ENCODE data around the gene ST7. TPM values are rescaled to one million over a fixed set of nuclear protein-coding genes. Genes with fewer than 3 reads are reported as not detected.

Gene ST7
- total and polyA plus RNA-seq, 2 experiments from 2014 or later: 9.9 to 18.3 TPM

GRCh38 chr7:117153016-117153545, 199.8 kb downstream of the ST7 start:
- peaks cover 11% of the 10 kb centered on the region; the same call in 1 of the 2 replicates for H3K9me2 ChIP-seq (ENCODE audit: insufficient read depth)
- no peak overlapping the region for H2AFZ ChIP-seq
- H3K4me3 ChIP-seq: no peak overlapping the region
- no peak for TF ChIP-seq STAT1 (IDR thresholded peaks at IDR 0.05; ENCODE audit: unreplicated experiment)
- TF ChIP-seq NANOG (IDR thresholded peaks at IDR 0.05; ENCODE audit: borderline replicate concordance): no peak
- no peak for TF ChIP-seq REST (IDR thresholded peaks at IDR 0.05; ENCODE audit: unreplicated experiment)
- TF ChIP-seq EZH2 (IDR thresholded peaks at IDR 0.05; ENCODE audit: low read depth, unreplicated experiment): no peak
- no peak for TF ChIP-seq ZNF114 (CRISPR knock-in tag; IDR thresholded peaks at IDR 0.05)
- no peak for TF ChIP-seq JUNB (IDR thresholded peaks at IDR 0.05; ENCODE audit: unreplicated experiment)
- TF ChIP-seq, protein P1, sequence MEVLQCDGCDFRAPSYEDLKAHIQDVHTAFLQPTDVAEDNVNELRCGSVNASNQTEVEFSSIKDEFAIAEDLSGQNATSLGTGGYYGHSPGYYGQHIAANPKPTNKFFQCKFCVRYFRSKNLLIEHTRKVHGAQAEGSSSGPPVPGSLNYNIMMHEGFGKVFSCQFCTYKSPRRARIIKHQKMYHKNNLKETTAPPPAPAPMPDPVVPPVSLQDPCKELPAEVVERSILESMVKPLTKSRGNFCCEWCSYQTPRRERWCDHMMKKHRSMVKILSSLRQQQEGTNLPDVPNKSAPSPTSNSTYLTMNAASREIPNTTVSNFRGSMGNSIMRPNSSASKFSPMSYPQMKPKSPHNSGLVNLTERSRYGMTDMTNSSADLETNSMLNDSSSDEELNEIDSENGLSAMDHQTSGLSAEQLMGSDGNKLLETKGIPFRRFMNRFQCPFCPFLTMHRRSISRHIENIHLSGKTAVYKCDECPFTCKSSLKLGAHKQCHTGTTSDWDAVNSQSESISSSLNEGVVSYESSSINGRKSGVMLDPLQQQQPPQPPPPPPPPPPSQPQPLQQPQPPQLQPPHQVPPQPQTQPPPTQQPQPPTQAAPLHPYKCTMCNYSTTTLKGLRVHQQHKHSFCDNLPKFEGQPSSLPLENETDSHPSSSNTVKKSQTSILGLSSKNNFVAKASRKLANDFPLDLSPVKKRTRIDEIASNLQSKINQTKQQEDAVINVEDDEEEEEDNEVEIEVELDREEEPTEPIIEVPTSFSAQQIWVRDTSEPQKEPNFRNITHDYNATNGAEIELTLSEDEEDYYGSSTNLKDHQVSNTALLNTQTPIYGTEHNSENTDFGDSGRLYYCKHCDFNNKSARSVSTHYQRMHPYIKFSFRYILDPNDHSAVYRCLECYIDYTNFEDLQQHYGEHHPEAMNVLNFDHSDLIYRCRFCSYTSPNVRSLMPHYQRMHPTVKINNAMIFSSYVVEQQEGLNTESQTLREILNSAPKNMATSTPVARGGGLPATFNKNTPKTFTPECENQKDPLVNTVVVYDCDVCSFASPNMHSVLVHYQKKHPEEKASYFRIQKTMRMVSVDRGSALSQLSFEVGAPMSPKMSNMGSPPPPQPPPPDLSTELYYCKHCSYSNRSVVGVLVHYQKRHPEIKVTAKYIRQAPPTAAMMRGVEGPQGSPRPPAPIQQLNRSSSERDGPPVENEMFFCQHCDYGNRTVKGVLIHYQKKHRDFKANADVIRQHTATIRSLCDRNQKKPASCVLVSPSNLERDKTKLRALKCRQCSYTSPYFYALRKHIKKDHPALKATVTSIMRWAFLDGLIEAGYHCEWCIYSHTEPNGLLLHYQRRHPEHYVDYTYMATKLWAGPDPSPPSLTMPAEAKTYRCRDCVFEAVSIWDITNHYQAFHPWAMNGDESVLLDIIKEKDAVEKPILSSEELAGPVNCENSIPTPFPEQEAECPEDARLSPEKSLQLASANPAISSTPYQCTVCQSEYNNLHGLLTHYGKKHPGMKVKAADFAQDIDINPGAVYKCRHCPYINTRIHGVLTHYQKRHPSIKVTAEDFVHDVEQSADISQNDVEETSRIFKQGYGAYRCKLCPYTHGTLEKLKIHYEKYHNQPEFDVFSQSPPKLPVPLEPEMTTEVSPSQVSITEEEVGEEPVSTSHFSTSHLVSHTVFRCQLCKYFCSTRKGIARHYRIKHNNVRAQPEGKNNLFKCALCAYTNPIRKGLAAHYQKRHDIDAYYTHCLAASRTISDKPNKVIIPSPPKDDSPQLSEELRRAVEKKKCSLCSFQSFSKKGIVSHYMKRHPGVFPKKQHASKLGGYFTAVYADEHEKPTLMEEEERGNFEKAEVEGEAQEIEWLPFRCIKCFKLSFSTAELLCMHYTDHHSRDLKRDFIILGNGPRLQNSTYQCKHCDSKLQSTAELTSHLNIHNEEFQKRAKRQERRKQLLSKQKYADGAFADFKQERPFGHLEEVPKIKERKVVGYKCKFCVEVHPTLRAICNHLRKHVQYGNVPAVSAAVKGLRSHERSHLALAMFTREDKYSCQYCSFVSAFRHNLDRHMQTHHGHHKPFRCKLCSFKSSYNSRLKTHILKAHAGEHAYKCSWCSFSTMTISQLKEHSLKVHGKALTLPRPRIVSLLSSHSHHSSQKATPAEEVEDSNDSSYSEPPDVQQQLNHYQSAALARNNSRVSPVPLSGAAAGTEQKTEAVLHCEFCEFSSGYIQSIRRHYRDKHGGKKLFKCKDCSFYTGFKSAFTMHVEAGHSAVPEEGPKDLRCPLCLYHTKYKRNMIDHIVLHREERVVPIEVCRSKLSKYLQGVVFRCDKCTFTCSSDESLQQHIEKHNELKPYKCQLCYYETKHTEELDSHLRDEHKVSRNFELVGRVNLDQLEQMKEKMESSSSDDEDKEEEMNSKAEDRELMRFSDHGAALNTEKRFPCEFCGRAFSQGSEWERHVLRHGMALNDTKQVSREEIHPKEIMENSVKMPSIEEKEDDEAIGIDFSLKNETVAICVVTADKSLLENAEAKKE (CRISPR knock-in tag; IDR thresholded peaks at IDR 0.05): no peak
- TF ChIP-seq, protein P2, sequence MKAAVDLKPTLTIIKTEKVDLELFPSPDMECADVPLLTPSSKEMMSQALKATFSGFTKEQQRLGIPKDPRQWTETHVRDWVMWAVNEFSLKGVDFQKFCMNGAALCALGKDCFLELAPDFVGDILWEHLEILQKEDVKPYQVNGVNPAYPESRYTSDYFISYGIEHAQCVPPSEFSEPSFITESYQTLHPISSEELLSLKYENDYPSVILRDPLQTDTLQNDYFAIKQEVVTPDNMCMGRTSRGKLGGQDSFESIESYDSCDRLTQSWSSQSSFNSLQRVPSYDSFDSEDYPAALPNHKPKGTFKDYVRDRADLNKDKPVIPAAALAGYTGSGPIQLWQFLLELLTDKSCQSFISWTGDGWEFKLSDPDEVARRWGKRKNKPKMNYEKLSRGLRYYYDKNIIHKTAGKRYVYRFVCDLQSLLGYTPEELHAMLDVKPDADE (IDR thresholded peaks at IDR 0.05): no peak
- no peak for TF ChIP-seq CREB1 (CRISPR knock-in tag; IDR thresholded peaks at IDR 0.05; ENCODE audit: low read depth)
- TF ChIP-seq POLR2AphosphoS5 (IDR thresholded peaks at IDR 0.05; ENCODE audit: low read depth): no peak
- TF ChIP-seq, protein P3, sequence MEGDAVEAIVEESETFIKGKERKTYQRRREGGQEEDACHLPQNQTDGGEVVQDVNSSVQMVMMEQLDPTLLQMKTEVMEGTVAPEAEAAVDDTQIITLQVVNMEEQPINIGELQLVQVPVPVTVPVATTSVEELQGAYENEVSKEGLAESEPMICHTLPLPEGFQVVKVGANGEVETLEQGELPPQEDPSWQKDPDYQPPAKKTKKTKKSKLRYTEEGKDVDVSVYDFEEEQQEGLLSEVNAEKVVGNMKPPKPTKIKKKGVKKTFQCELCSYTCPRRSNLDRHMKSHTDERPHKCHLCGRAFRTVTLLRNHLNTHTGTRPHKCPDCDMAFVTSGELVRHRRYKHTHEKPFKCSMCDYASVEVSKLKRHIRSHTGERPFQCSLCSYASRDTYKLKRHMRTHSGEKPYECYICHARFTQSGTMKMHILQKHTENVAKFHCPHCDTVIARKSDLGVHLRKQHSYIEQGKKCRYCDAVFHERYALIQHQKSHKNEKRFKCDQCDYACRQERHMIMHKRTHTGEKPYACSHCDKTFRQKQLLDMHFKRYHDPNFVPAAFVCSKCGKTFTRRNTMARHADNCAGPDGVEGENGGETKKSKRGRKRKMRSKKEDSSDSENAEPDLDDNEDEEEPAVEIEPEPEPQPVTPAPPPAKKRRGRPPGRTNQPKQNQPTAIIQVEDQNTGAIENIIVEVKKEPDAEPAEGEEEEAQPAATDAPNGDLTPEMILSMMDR (conservative IDR thresholded peaks at IDR 0.05; ENCODE audit: low read depth in 2 of 2): no peak
- TF ChIP-seq EZH2phosphoT487 (IDR thresholded peaks at IDR 0.05; ENCODE audit: unreplicated experiment): no peak
- TF ChIP-seq ZNF331 (CRISPR knock-in tag; IDR thresholded peaks at IDR 0.05; ENCODE audit: low read depth): no peak
- H3K4me1 Mint-ChIP-seq: peaks cover 19% of the 10 kb centered on the region
- ATAC-seq (no peak), DNase-seq (ENCODE audit: low spot score) (no peak)
- no peaks in the 10 kb centered on the region for H3K36me3 Mint-ChIP-seq (ENCODE audit: low read depth)
- H3K36me3 ChIP-seq (ENCODE audit: insufficient read depth): no peaks in the 10 kb centered on the region
- H3K27me3 ChIP-seq (ENCODE audit: insufficient read depth): no peaks in the 10 kb centered on the region
- no peaks in the 10 kb centered on the region for H3K27me3 Mint-ChIP-seq (ENCODE audit: insufficient read depth, low read depth, poor library complexity)
- H3K4me2 ChIP-seq: no peak overlapping the region
- H3K27ac ChIP-seq (ENCODE audit: low read depth): no peak overlapping the region
- no peaks in the 10 kb centered on the region for H3K79me2 ChIP-seq (replicated peaks; ENCODE audit: insufficient read depth)
- H3K4me1 ChIP-seq (ENCODE audit: insufficient read depth): peaks cover 25% of the 10 kb centered on the region
- H3K9me3 Mint-ChIP-seq: no peaks in the 10 kb centered on the region
- H3F3A ChIP-seq (replicated peaks; ENCODE audit: low read depth): no peaks in the 10 kb centered on the region
- H3K27ac Mint-ChIP-seq: no peak overlapping the region
- H3K4me3 Mint-ChIP-seq: no peak overlapping the region
- no peaks in the 10 kb centered on the region for H4K20me1 ChIP-seq (replicated peaks; ENCODE audit: insufficient read depth)
